Lower leg skin (tissue), 4 donors: ENCODE measurements around the gene ASIC3. TPM values are rescaled to one million over a fixed set of nuclear protein-coding genes. Genes with fewer than 3 reads are reported as not detected.

Experiments
- DNase-seq, 2 donors: peaks; one replicate each; pipeline ENCODE4 v3.0.0-alpha.2; 2019; ENCODE audit warnings: low spot score in 2 of 2
- H3K4me3 ChIP-seq: fragments of 200-600 bp; sonication (generic); 2 replicates; pipeline ENCODE4 v1.5.1; 2017; ENCODE audit warnings: mild to moderate bottlenecking, low read depth; ENCODE audit not compliant: poor library complexity, severe bottlenecking
- POLR2A ChIP-seq, 2 donors: fragments of 450-650 bp; IDR thresholded peaks; one replicate each; pipeline ENCODE4 v1.6.1; 2016 to 2017; ENCODE audit warnings: antibody characterized with exemption in 2 of 2, mild to moderate bottlenecking in 1 of 2, moderate library complexity in 1 of 2
- WGBS, 2 donors: methylation state at CpG; one replicate each; pipeline ENCODE4 v1.1.5; 2018; 5-methylcytosine and 5-hydroxymethylcytosine counted together
- intact Hi-C: fragments of 100-400 bp; cut with DNase I; formaldehyde crosslinking; loops from one replicate; pipeline ENCODE4 v1.15.0; 2023; ENCODE audit warnings: low total_unique reads
- total RNA-seq, 4 donors: library from RNA; depleted of rRNA; stranded (reverse); fragments of >200 nt; gene quantifications; one replicate each; pipeline ENCODE4 v1.1.0, GENCODE V29; 2016
- TF ChIP-seq, protein P1 (sequence below), 3 donors: fragments of 450-650 bp; IDR thresholded peaks; one replicate each; pipeline ENCODE4 v1.5.1; 2016; ENCODE audit warnings: antibody characterized with exemption in 3 of 3, mild to moderate bottlenecking in 3 of 3, moderate library complexity in 2 of 3

Gene ASIC3
- total RNA-seq, 4 donors from 2014 or later: 2.3 to 2.9 (median 2.5) TPM

DNA sequence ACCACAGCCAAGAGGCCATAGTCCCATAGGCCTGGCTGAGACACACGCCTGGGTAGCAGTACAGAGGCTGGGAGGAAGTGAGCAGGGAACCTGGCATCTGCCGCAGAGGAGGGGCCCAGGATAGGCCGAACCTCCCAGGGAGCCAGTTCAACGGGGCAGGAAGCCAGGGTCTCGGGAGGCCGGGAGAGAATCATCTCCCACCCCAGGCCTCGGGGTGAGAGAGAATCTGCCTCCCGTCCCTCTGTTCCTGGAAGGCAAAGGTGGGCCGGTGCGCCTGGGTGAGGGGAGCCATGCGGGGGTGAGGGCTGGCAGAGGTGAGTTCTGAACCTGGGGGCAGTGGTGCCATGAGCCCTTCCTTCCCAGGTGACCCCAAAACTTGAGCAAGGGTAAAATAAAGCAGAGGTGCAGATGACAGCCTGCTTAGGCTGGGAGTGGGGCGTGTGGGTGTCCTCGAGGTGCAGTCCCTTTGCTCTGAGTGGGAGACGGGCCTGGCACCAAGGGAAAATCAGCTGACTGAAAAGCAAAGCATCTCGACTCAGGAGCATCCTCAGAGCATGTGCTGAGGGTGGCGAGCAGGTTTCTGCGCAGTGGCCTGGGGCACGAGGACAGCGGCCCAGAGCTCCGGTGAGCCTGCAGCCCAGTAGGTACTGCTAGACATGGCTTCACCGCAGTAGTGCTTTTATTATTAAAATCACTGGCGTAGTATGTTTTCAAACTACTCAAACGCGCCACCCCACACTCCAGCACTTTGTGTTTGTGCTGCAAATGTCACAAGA lies 53.5 kb downstream of the ASIC3 start:
- no peak overlapping the region for H3K4me3 ChIP-seq
- WGBS, 2 donors: 79 to 81% methylated on average over 24 of the region's 24 CpGs
- intact Hi-C loops: no loop called here
- TF ChIP-seq, protein P1, sequence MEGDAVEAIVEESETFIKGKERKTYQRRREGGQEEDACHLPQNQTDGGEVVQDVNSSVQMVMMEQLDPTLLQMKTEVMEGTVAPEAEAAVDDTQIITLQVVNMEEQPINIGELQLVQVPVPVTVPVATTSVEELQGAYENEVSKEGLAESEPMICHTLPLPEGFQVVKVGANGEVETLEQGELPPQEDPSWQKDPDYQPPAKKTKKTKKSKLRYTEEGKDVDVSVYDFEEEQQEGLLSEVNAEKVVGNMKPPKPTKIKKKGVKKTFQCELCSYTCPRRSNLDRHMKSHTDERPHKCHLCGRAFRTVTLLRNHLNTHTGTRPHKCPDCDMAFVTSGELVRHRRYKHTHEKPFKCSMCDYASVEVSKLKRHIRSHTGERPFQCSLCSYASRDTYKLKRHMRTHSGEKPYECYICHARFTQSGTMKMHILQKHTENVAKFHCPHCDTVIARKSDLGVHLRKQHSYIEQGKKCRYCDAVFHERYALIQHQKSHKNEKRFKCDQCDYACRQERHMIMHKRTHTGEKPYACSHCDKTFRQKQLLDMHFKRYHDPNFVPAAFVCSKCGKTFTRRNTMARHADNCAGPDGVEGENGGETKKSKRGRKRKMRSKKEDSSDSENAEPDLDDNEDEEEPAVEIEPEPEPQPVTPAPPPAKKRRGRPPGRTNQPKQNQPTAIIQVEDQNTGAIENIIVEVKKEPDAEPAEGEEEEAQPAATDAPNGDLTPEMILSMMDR (IDR thresholded peaks at IDR 0.05): no peak
- no peak for TF ChIP-seq POLR2A (IDR thresholded peaks at IDR 0.05)
- DNase-seq: no peak

Other genes with a start within 250 kb of the ASIC3 start
- 10 to 100 TPM in 1 of 4 donors, 1 to 10 TPM in 3; 2.5 to 16.6 (median 6.1) TPM for gene TMEM176B, start 248.2 kb upstream of the ASIC3 start, total RNA-seq
- 10 to 100 TPM in 2 of 4 donors, 1 to 10 TPM in 2; 4.8 to 10.2 (median 9.5) TPM for gene TMEM176A, start 247.8 kb upstream of the ASIC3 start, total RNA-seq
- gene AOC1, start 196.0 kb upstream of the ASIC3 start, total RNA-seq: 1 to 10 TPM; 1.2 to 6.7 (median 3.5) TPM
- 1 to 10 TPM in 1 of 4 donors, under 1 TPM in 3; 0.15 to 1.1 (median 0.36) TPM for gene KCNH2, start 70.2 kb upstream of the ASIC3 start, total RNA-seq
- gene NOS3, start 57.5 kb upstream of the ASIC3 start, total RNA-seq: 1 to 10 TPM; 4.0 to 8.9 (median 5.8) TPM
- 100 to 1,000 TPM in 1 of 4 donors, 10 to 100 TPM in 3; 47.6 to 125 (median 59.8) TPM for gene ATG9B, start 24.0 kb upstream of the ASIC3 start, total RNA-seq
- 10 to 100 TPM; 22.9 to 35.2 (median 27.6) TPM for gene ABCB8, start 20.1 kb upstream of the ASIC3 start, total RNA-seq
- gene CDK5, start 9.4 kb downstream of the ASIC3 start, total RNA-seq: 10 to 100 TPM in 1 of 4 donors, 1 to 10 TPM in 3; 3.9 to 13.7 (median 7.2) TPM
- gene SLC4A2, start 11.1 kb downstream of the ASIC3 start, total RNA-seq: 10 to 100 TPM; 56.3 to 83.5 (median 67.7) TPM
- 10 to 100 TPM; 47.4 to 80.7 (median 69.0) TPM for gene FASTK, start 32.3 kb downstream of the ASIC3 start, total RNA-seq
- 10 to 100 TPM; 58.5 to 61.7 (median 60.4) TPM for gene TMUB1, start 35.0 kb downstream of the ASIC3 start, total RNA-seq
- 100 to 1,000 TPM in 3 of 4 donors, 10 to 100 TPM in 1; 81.2 to 132 (median 102) TPM for gene AGAP3, start 37.9 kb downstream of the ASIC3 start, total RNA-seq
- gene GBX1, start 119.2 kb downstream of the ASIC3 start, total RNA-seq: 1 to 10 TPM in 1 of 4 donors, not detected in 3; 2.4 TPM
- gene ASB10, start 138.7 kb downstream of the ASIC3 start, total RNA-seq: not detected
- not detected for gene H2BK1, start 162.0 kb downstream of the ASIC3 start, total RNA-seq
- 100 to 1,000 TPM in 1 of 4 donors, 10 to 100 TPM in 3; 16.4 to 267 (median 29.1) TPM for gene ABCF2, start 178.7 kb downstream of the ASIC3 start, total RNA-seq
- 10 to 100 TPM; 15.4 to 32.2 (median 26.7) TPM for gene CHPF2, start 184.0 kb downstream of the ASIC3 start, total RNA-seq
- 10 to 100 TPM in 3 of 4 donors, 1 to 10 TPM in 1; 4.8 to 19.8 (median 13.5) TPM for gene SMARCD3, start 200.2 kb downstream of the ASIC3 start, total RNA-seq